GM23248 (cell line): Measurements from ENCODE around the gene POMC. TPM values are rescaled to one million over a fixed set of nuclear protein-coding genes. Genes with fewer than 3 reads are reported as not detected.
"Not testable (repeated sequence)": the region's sequence is repeated elsewhere in the genome, so short reads cannot be mapped to it uniquely, and the experiment has no call there.

Experiments used
- DNase-seq: peaks from one replicate; pipeline ENCODE4 v3.0.0-alpha.2; 2015
- H2AFZ ChIP-seq: fragments of 200-600 bp; sonication (generic); 2 replicates; pipeline ENCODE4 v1.6.1; 2016; ENCODE audit warnings: antibody characterized with exemption
- H3F3A ChIP-seq: fragments of 200-600 bp; sonication (generic); 2 replicates; pipeline ENCODE4 v1.6.1; 2016; ENCODE audit warnings: mild to moderate bottlenecking, antibody characterized with exemption, mixed run types; ENCODE audit not compliant: insufficient read depth
- H3K27ac ChIP-seq: fragments of 200-600 bp; sonication (generic); 2 replicates; pipeline ENCODE4 v1.5.1; 2016; ENCODE audit warnings: mild to moderate bottlenecking
- H3K27me3 ChIP-seq: fragments of 200-600 bp; sonication (generic); replicated peaks from 2 replicates; pipeline ENCODE4 v1.6.1; 2016; ENCODE audit warnings: mild to moderate bottlenecking; ENCODE audit not compliant: insufficient read depth
- H3K36me3 ChIP-seq: fragments of 200-600 bp; sonication (generic); 2 replicates; pipeline ENCODE4 v1.6.1; 2016; ENCODE audit warnings: low read depth, mild to moderate bottlenecking
- H3K4me1 ChIP-seq: fragments of 200-600 bp; sonication (generic); 2 replicates; pipeline ENCODE4 v1.6.1; 2016; ENCODE audit warnings: mild to moderate bottlenecking; ENCODE audit not compliant: insufficient read depth
- H3K4me2 ChIP-seq: fragments of 200-600 bp; sonication (generic); one replicate; pipeline ENCODE4 v1.6.1; 2016; ENCODE audit warnings: mild to moderate bottlenecking; ENCODE audit not compliant: unreplicated experiment
- H3K4me3 ChIP-seq: fragments of 200-600 bp; sonication (generic); 2 replicates; pipeline ENCODE4 v1.5.1; 2016; ENCODE audit warnings: mild to moderate bottlenecking
- H3K79me2 ChIP-seq: fragments of 200-600 bp; sonication (generic); 2 replicates; pipeline ENCODE4 v1.6.1; 2016; ENCODE audit warnings: mild to moderate bottlenecking; ENCODE audit not compliant: insufficient read depth
- H3K9ac ChIP-seq: fragments of 200-600 bp; sonication (generic); 2 replicates; pipeline ENCODE4 v1.6.1; 2016; ENCODE audit warnings: mild to moderate bottlenecking
- H3K9me2 ChIP-seq: fragments of 200-600 bp; sonication (generic); 2 replicates; pipeline ENCODE4 v1.6.1; 2016; ENCODE audit warnings: mixed run types, mild to moderate bottlenecking, moderate library complexity; ENCODE audit not compliant: insufficient read depth
- H3K9me3 ChIP-seq: fragments of 200-600 bp; sonication (generic); one replicate; pipeline ENCODE4 v1.6.1; 2017; ENCODE audit warnings: low read depth
- H4K20me1 ChIP-seq: fragments of 200-600 bp; sonication (generic); 2 replicates; pipeline ENCODE4 v1.6.0; 2016; ENCODE audit not compliant: insufficient read depth
- EZH2 ChIP-seq: fragments of 200-600 bp; sonication (generic); IDR thresholded peaks from 2 replicates; pipeline ENCODE4 v1.6.1; 2018; ENCODE audit warnings: antibody characterized with exemption, mild to moderate bottlenecking; ENCODE audit not compliant: insufficient read depth, poor library complexity, severe bottlenecking
- EZH2phosphoT487 ChIP-seq: fragments of 200-600 bp; sonication (generic); IDR thresholded peaks from 2 replicates; pipeline ENCODE4 v1.6.1; 2018; ENCODE audit warnings: antibody characterized with exemption, moderate library complexity, mild to moderate bottlenecking, low read depth; ENCODE audit not compliant: insufficient read depth
- WGBS, 2 experiments: methylation state at CpG; one replicate each; pipeline ENCODE4 v1.1.6; 2015 to 2017; ENCODE audit warnings: low lambda C conversion rate in 2 of 2, low coverage in 1 of 2; ENCODE audit errors: missing lambda C conversion rate in 2 of 2; 5-methylcytosine and 5-hydroxymethylcytosine counted together
- in situ Hi-C: fragments of 300-500 bp; cut with MboI; formaldehyde crosslinking; loops from 2 replicates; pipeline ENCODE4 v1.15.0; 2020
- polyA plus RNA-seq: library from polyadenylated mRNA; unstranded; fragments of >200 nt; fragmentation: Nextera tagmentation; extraction: Ambion mirVana; gene quantifications from 2 replicates; pipeline ENCODE4 v1.2.1, GENCODE V29; 2016
- total RNA-seq: library from RNA; depleted of rRNA; stranded (reverse); fragments of >200 nt; shearing (Covaris generic); gene quantifications from 2 replicates; pipeline ENCODE4 v1.2.3, GENCODE V29; 2014

POMC gene
- total and polyA plus RNA-seq, 2 experiments from 2014 or later = 2.5 to 3.6 TPM

GRCh38 chr2:25155401-25155800, 13.0 kb downstream of the POMC start:
- 72 to 75% methylated on average over 10 of the region's 10 CpGs for WGBS, 2 experiments
- TF ChIP-seq EZH2 = no peak
- TF ChIP-seq EZH2phosphoT487 = no peak
- H3K79me2 ChIP-seq = no peaks in the 10 kb centered on the region
- no peaks in the 10 kb centered on the region for H3K9me2 ChIP-seq
- DNase-seq = no peak
- no peaks in the 10 kb centered on the region for H4K20me1 ChIP-seq
- in situ Hi-C loops = no loop called here
- no peaks in the 10 kb centered on the region for H3F3A ChIP-seq
- H3K9ac ChIP-seq = no peak overlapping the region
- H2AFZ ChIP-seq = no peak overlapping the region
- no peak overlapping the region for H3K4me3 ChIP-seq
- no peak overlapping the region for H3K4me2 ChIP-seq
- no peaks in the 10 kb centered on the region for H3K27me3 ChIP-seq
- H3K9me3 ChIP-seq = no peaks in the 10 kb centered on the region
- H3K4me1 ChIP-seq = no peaks in the 10 kb centered on the region
- no peaks in the 10 kb centered on the region for H3K36me3 ChIP-seq
- no peak overlapping the region for H3K27ac ChIP-seq

- no peaks in the 10 kb centered on the region for H4K20me1 ChIP-seq
- no peak overlapping the region for H2AFZ ChIP-seq
- H3K4me3 ChIP-seq = no peak overlapping the region
- H3K4me1 ChIP-seq = no peaks in the 10 kb centered on the region
- H3K4me2 ChIP-seq = no peak overlapping the region
- no peak overlapping the region for H3K9ac ChIP-seq
- no peak overlapping the region for H3K27ac ChIP-seq
- no peaks in the 10 kb centered on the region for H3K79me2 ChIP-seq
- TF ChIP-seq EZH2phosphoT487 = no peak
- no peak for TF ChIP-seq EZH2
- in situ Hi-C loops = no loop called here
- no peaks in the 10 kb centered on the region for H3K27me3 ChIP-seq
- no peaks in the 10 kb centered on the region for H3K9me3 ChIP-seq
- H3K9me2 ChIP-seq = no peaks in the 10 kb centered on the region
- 84 to 86% methylated on average over 12 of the region's 12 CpGs for WGBS, 2 experiments
- DNase-seq = no peak
- H3K36me3 ChIP-seq = no peaks in the 10 kb centered on the region
- no peaks in the 10 kb centered on the region for H3F3A ChIP-seq
Measured at GRCh38 chr2:25151718-25152117, 16.7 kb downstream of the POMC start.

- H3K79me2 ChIP-seq, H3K9ac ChIP-seq, H3K9me2 ChIP-seq, H3K27ac ChIP-seq, in situ Hi-C loops, H3K9me3 ChIP-seq, H3F3A ChIP-seq, H3K27me3 ChIP-seq, H3K4me3 ChIP-seq, H3K4me2 ChIP-seq, H2AFZ ChIP-seq, H3K4me1 ChIP-seq, H3K36me3 ChIP-seq, DNase-seq, H4K20me1 ChIP-seq: not testable (repeated sequence)
- 85 to 86% methylated on average over 5 of the region's 5 CpGs for WGBS, 2 experiments
Measured at GRCh38 chr2:25150993-25151392, 17.4 kb downstream of the POMC start.

- Histone ChIP-seq H4K20me1 (no peaks in the 10 kb centered on the region), H3K27me3 (no peaks in the 10 kb centered on the region), H3K9ac (no peak overlapping the region), H3K9me3 (no peaks in the 10 kb centered on the region), H3K79me2 (no peaks in the 10 kb centered on the region), H3K27ac (no peak overlapping the region), H3K4me3 (no peak overlapping the region), H3F3A (no peaks in the 10 kb centered on the region), H2AFZ (no peak overlapping the region), H3K36me3 (no peaks in the 10 kb centered on the region), H3K9me2 (no peaks in the 10 kb centered on the region), H3K4me2 (no peak overlapping the region), H3K4me1 (no peaks in the 10 kb centered on the region)
- in situ Hi-C loops = loop anchor here (25.0 kb wide), 1 partner anchor 312 kb away; no protein-coding TSS in a partner anchor
- no peak for TF ChIP-seq EZH2phosphoT487
- no peak for TF ChIP-seq EZH2
- WGBS, 2 experiments = 85 to 92% methylated on average over 6 of the region's 6 CpGs
- no peak for DNase-seq
Measured at GRCh38 chr2:25149646-25150045, 18.7 kb downstream of the POMC start.

GRCh38 chr2:25146896-25147295, 21.5 kb downstream of the POMC start:
- no peak for TF ChIP-seq EZH2phosphoT487
- TF ChIP-seq EZH2 = no peak
- H3K79me2 ChIP-seq = no peaks in the 10 kb centered on the region
- in situ Hi-C loops = loop anchor here (25.0 kb wide), 1 partner anchor 310 kb away; no protein-coding TSS in a partner anchor
- H3K4me2 ChIP-seq = no peak overlapping the region
- no peaks in the 10 kb centered on the region for H3F3A ChIP-seq
- no peaks in the 10 kb centered on the region for H3K4me1 ChIP-seq
- H3K27ac ChIP-seq = no peak overlapping the region
- H4K20me1 ChIP-seq = no peaks in the 10 kb centered on the region
- no peak overlapping the region for H2AFZ ChIP-seq
- no peaks in the 10 kb centered on the region for H3K36me3 ChIP-seq
- DNase-seq = no peak
- no peaks in the 10 kb centered on the region for H3K27me3 ChIP-seq
- no peaks in the 10 kb centered on the region for H3K9me3 ChIP-seq
- 92 to 95% methylated on average over 10 of the region's 10 CpGs for WGBS, 2 experiments
- no peak overlapping the region for H3K9ac ChIP-seq
- no peaks in the 10 kb centered on the region for H3K9me2 ChIP-seq
- H3K4me3 ChIP-seq = no peak overlapping the region
